ENCODE data around the gene KHSRP.
A peak's percentile ranks its signal among the peaks of the same experiment; 100 is the strongest.

GRCh38 chr19:6425732-6426620, 1.4 kb upstream of the KHSRP start:
- TF ChIP-seq MAX (IDR thresholded peaks at IDR 0.05; ENCODE audit: low read depth, low read length) (no peak), CTCF (IDR thresholded peaks at IDR 0.05 in 2 of 3, conservative IDR thresholded peaks at IDR 0.05 in 1 of 3; ENCODE audit: control insufficient read depth in 2 of 3, extremely low read depth in 1 of 3, insufficient read depth in 1 of 3, low read depth in 3 of 3, low read length in 3 of 3) (no peak), ZNF24 (IDR thresholded peaks at IDR 0.05) (no peak), POLR2A (IDR thresholded peaks at IDR 0.05; ENCODE audit: low read depth, low read length) (no peak), HDAC2 (IDR thresholded peaks at IDR 0.05) (0 out of 2 replicates have a peak, but pooled peaks have one; percentile 9), EP300 (IDR thresholded peaks at IDR 0.05; ENCODE audit: borderline replicate concordance in 1 of 2, control insufficient read depth in 1 of 2, low read depth in 2 of 2, low read length in 2 of 2) (no peak), POLR2AphosphoS5 (IDR thresholded peaks at IDR 0.05; ENCODE audit: low read length) (0 out of 2 replicates have a peak, but pooled peaks have one; percentile 18), POU2F2 (IDR thresholded peaks at IDR 0.05; ENCODE audit: borderline replicate concordance, low read depth, low read length) (no peak)
- TF ChIP-seq, protein P1, sequence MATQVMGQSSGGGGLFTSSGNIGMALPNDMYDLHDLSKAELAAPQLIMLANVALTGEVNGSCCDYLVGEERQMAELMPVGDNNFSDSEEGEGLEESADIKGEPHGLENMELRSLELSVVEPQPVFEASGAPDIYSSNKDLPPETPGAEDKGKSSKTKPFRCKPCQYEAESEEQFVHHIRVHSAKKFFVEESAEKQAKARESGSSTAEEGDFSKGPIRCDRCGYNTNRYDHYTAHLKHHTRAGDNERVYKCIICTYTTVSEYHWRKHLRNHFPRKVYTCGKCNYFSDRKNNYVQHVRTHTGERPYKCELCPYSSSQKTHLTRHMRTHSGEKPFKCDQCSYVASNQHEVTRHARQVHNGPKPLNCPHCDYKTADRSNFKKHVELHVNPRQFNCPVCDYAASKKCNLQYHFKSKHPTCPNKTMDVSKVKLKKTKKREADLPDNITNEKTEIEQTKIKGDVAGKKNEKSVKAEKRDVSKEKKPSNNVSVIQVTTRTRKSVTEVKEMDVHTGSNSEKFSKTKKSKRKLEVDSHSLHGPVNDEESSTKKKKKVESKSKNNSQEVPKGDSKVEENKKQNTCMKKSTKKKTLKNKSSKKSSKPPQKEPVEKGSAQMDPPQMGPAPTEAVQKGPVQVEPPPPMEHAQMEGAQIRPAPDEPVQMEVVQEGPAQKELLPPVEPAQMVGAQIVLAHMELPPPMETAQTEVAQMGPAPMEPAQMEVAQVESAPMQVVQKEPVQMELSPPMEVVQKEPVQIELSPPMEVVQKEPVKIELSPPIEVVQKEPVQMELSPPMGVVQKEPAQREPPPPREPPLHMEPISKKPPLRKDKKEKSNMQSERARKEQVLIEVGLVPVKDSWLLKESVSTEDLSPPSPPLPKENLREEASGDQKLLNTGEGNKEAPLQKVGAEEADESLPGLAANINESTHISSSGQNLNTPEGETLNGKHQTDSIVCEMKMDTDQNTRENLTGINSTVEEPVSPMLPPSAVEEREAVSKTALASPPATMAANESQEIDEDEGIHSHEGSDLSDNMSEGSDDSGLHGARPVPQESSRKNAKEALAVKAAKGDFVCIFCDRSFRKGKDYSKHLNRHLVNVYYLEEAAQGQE (IDR thresholded peaks at IDR 0.05; ENCODE audit: low read depth, low read length): no peak

Data from GM12878 (cell line).